GM20431 (cell line): ENCODE data around the gene NXN.
"Not testable (repeated sequence)": the region's sequence is repeated elsewhere in the genome, so short reads cannot be mapped to it uniquely, and the experiment has no call there.

ENCODE experiments used
- in situ Hi-C: fragments of 300-500 bp; cut with MseI, MboI; formaldehyde crosslinking; loops from one replicate; pipeline ENCODE4 v1.15.0; 2020; ENCODE audit warnings: low sequenced_read_pairs; ENCODE audit not compliant: unreplicated experiment

The NXN gene

DNA sequence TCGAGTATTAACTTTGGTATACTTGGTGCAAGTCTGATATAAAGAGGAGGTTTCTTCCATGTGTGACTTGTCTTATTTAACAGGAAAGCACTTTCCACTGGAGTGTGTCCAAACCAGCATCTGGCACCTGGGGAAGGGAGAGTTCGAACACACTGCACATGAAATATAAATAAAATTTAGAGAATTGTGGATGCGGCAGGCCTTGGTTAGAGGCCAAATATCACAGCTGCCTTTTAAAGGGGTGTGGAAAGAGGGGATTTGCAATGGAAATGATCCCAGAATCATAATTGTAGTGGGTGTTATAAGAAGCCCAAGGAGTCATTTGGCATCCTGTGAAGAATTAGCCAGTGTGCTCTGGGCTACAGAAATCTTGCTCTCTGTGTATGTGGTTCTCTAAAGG is 4.3 kb upstream of the NXN start:
- in situ Hi-C loops: loop anchor here (10.0 kb wide), 1 partner anchor 189 kb away; no protein-coding TSS in a partner anchor

DNA sequence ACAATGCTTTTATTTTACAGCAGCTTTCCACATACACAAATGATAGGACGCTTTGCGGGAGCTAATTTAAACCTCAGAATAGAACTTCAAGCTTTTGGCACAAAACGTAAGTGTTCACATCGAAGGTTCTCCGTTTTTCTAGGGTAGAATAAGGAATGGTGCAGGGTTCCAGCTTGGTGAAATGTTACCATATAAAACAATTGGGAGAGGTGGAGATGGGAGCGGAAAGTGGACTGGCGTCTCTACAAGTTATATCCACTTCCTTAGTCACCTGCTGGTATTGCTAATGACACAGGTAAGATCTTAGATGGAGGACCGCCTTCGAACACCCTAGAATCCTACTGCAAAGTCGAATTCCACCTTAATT is 1.7 kb upstream of the NXN start:
- in situ Hi-C loops: loop anchor here (10.0 kb wide), 1 partner anchor 186 kb away; no protein-coding TSS in a partner anchor

DNA sequence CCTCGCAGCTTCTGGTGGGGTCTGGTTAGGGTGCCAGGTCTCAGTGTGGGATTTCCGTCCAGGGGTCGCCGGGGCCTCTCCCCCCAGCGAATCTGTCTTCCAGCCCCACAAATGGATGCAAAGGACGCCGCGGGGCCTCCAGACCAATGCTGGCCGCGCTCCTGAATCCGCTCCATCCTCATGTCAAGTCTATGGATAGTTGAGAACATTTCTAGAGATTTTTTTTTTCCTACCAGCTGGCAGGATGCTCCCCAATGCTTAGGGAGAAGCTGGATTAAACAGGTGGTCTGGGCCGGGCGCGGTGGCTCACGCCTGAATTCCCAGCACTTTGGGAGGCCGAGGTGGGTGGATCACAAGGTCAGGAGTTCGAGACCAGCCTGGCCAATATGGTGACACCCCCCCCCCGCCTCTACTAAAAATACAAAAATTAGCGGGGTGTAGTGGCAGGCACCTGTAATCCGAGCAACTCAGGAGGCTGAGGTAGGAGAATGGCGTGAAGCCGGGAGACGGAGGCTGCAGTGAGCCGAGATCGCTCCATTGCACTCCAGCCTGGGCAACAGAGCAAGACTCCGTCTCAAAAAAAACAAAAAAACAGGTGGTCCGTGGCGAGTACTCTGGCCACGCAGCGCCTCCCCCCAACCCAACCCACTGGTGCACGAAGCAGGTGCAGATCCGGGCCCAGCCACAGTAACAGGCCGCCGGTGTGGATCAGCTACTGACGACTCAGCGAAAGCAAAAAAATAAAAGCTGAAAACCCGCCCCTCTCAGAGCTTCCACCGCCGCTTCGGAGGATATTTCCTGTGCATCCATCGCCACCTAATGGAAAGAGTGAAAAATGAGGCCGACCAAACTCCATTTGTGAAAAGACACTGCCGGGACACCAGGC is 1.1 kb upstream of the NXN start:
- in situ Hi-C loops: loop anchor here (10.0 kb wide), 1 partner anchor 186 kb away; no protein-coding TSS in a partner anchor

DNA sequence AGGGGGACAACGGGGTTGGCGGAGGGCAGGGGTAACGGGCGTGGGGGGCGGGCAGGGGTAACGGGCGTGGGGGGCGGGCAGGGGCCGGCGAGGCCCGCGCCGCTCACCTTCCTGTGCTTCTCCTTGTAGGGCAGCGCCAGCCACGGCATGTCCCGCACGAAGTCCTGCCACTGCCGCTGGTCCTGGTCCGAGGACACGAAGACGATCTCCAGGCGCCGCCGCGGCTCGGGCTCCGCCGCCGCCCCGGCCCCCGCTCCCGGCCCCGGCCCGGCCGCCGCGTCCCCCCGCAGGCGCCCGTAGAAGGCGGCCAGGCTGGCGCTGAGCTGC is 401 bp downstream of the NXN start:
- in situ Hi-C loops: no loop called here

DNA sequence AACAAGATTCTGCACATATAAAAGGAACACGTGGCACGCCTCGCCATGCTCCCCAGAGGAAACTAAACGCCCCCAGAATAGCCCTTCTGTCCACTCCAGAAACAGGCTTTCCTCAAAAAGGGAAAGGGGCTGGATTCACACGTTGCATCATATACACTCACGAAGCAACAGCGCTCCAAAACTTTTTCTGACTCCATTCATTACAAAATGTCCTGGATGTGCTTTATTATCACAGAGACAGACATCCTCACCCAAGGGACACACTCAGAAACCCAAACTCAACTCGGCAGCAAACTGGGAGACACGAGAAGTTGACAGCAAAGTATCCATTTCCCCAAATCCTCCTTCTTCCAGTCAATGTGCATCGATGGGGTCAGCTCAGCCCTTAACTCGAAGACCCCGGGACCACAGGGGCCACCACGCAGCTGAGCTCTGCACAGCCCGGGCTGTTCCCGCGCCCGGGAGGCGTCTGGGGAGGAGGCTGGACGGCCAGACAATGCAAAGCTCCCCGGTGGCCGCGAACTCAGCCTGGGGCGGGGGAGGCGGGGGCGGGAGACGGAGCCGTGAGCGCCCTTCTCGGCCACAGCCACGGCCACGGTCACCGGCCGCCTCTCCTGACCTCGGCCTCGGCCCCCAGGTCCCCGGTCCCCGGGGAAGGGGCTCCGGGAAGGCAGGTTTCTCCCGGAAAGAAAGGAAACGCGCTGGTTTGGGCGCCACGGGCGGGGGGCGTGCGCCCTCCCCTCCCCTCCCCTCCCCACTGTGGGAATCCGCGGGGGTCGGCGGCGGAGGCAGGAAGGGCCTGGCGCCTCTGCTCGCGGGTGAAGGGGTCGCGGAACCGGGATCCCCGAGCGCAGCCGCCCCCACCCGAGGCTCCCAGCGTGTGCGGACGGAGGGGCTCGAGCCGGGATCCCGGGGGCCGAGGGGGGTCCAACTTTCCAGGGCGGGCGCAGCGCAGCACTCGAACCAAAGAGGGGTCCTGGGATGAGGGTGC is 1.2 kb downstream of the NXN start:
- in situ Hi-C loops: no loop called here

DNA sequence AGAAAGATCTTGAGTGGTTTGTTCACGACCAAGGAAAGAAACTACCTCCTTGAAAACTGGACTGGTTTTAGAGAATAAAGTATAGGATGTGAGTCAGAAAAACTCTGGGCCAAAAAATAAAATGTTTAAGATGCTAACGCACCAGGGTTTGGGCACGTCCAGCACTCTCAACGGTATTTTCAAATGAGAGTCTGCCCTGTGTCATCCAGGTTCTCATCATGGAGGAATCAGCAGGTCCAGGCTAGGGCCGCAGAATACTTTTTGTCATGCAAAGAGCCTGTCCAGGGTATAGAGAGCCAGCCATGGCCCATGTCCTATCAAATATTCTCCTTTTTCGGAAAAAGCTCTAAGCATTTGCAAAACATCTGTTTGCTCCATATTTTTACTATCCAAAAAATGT is 2.4 kb downstream of the NXN start:
- in situ Hi-C loops: no loop called here

DNA sequence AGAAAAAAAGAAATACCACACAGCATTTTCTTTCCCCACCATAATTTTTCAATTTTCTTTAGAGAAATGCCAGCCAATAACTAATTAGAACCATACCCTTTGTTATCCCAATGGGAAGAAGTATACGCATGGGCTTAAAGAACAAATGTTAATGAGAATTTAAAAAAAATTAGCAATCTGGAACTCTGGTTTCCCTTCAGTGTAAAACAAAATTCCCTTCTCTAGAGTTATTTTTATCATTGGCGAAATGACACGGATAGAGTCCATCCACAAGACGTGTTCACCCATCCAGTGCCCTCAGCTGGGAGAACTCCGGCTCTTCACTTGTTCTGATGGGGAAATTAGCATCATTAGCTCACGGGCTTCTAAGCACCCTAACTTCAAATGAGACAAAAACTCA is 3.3 kb downstream of the NXN start:
- in situ Hi-C loops: no loop called here

DNA sequence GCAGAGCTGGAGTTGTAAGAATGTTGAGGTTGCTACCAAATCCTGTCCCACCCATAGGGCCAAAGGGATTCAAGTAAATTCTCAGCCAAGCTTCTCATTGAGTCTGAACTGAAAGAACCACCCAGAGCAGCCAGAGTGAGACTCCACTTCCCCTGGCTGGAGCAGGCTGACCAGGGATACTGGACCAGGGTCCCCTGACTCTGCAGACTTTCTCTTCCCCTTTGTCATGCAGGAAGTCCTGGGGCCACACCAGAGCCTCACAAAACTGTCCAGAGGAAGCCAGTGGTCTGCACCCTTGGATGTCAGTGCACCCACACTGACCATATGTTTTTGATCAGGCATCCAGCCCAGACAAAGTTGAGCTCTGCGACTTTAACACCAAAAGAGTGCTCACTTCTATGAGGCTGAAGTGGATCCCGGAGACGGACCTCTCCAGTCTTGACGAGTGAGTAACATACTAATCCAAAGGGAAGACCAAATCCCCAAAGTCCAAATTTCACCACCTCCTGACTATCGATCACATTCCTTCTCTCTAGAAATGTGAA is 4.1 kb downstream of the NXN start:
- in situ Hi-C loops: no loop called here

DNA sequence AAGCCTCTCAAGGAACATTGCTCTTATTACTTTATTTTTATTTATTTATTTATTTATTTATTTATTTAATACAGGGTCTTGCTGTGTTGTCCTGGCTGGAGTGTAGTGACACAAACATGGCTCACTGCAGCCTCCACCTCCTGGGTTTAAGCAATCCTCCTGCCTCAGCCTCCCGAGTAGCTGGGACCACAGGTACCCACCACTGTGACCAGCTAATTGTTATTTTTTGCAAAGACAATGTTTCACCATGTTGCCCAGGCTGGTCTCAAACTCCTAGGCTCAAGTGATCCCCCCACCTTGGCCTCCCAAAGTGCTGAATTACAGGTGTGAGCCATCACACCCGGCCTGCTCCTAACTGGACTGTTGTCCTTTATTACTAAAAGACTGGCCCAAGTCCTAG is 4.8 kb downstream of the NXN start:
- in situ Hi-C loops: not testable (repeated sequence)

DNA sequence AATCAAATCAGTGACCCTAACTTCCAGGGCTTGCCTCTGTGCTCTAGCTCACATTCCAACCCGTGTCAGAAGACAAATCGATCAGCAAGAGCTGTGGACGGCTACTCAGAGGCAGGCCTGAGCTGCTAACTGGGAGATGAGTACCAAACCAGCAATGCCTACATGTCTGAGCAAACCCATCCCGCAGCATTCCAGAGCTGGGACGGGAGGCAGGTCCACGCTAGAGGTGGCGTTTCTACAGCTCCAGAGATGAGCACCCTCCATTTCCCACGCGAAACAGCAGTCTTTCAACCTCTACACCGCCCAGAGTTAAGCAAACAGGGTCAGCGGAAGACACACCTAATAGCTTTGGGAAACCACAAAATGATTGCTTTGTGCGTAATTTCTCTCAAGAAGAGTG is 6.5 kb downstream of the NXN start:
- in situ Hi-C loops: no loop called here

DNA sequence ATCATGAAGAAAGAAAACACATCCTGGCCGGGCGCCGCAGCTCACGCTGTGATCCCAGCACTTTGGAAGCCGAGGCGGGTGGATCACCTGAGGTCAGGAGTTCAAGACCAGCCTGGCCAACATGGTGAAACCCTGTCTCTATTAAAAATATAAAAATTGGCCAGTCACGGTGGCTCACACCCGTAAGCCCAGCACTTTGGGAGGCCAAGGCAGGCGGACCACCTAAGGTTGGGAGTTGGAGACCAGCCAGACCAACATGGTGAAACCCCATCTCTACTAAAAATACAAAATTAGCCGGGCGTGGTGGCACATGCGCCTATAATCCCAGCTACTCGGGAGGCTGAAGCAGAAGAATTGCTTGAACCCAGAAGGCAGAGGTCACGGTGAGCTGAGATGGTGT is 7.7 kb downstream of the NXN start:
- in situ Hi-C loops: not testable (repeated sequence)

DNA sequence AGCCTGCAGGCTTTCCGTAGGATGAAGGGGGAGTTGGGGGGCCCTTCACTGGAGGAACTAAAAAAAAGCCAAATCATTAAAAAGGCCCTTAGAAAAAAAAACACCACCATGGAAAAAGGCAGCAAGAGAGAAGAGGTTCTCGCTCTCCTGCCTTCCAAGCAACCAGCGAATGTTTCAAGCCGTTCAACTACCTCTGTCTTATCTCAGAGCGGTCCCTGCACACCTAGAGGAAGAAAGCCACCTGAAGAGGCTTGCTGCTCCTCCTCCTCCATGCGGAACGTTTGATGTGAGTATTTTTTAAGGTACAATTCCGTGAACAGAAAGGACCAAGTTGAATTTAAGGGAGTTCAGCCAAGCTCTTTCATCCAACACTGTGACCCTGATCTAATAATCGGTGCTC is 9.2 kb downstream of the NXN start:
- in situ Hi-C loops: no loop called here

DNA sequence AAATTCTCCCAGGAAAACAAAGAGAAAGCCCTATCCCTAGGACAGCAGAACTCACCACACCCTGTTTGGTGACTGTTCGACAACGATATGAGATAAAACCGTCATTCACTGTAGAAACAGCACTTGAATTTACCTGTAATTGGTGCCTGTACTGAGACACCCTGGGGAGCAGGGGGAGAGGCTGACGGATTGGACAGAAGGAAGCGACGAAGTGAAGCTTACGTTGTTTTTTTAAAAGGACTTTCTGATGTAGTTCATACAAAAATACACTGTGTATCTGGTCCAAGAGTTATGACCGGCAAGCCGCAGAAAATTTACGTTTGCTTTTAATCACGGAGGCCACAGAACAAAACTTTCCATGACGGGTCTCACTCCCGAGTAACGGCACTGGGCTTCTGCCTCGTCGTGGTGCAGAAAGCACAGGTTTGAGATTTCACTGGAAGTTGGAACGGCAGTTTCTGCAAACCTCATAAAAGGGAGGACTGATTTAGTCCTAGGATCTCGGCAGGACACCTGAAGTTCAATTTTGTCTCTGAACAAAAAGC is 9.7 kb downstream of the NXN start:
- in situ Hi-C loops: no loop called here

DNA sequence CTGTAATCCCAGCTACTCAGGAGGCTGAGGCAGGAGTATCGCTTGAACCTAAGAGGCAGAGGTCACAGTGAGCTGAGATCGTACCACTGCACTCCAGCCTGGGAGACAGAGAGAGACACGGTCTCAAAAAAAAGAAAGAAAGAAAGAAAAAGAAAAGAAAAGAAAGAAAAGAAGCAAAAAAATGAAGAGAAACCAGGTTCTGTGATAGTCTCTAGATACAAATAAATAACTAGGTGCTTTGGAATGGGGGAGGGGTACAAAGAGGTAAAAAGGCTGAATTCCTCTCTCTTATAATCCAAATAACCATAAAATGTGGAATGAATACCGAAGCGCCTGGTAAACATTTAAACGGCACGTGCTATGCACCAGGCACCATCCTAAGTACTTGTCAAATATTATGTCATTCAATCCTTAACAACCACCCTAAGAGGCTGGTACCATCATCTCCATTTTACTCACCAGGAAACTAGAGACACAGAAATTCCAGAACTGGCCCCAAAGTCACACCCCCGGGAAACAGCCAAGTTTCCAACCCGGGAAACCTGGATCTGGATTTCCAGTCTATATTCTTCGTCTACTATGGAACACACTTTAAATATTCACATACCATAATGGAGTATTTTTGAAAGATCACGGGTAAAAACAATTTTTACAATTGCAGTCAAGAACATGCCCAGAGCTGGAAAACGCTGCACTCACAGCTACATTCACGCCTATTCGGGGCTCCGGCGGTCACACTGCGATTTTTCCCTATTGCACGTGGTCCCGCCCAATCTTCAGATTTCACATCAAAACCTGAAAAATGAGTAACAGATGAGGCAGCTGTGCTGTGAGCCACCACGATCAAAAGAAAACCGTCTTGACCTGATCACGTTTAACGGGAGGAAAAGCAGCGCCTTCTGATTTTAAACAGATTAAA is 10.5 kb downstream of the NXN start:
- in situ Hi-C loops: no loop called here

DNA sequence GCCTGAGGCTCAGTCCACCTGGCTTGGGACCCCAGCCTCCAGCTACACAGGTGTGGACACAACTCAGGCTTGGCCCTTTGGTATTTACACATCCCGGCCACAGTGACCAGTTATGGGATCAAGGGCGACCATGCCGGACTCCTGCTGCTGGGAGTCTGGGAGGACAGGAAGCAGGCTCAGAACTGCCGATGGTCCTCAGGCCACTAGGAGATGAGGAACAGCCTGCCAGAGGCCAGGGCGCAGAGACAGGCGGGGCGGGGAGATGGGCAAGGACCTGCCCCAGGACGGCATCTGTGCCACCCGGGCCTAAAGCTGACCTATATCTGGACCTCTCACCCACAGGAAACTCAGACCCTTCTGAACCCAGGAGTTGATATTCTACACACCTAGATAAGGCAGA is 12.5 kb downstream of the NXN start:
- in situ Hi-C loops: no loop called here

DNA sequence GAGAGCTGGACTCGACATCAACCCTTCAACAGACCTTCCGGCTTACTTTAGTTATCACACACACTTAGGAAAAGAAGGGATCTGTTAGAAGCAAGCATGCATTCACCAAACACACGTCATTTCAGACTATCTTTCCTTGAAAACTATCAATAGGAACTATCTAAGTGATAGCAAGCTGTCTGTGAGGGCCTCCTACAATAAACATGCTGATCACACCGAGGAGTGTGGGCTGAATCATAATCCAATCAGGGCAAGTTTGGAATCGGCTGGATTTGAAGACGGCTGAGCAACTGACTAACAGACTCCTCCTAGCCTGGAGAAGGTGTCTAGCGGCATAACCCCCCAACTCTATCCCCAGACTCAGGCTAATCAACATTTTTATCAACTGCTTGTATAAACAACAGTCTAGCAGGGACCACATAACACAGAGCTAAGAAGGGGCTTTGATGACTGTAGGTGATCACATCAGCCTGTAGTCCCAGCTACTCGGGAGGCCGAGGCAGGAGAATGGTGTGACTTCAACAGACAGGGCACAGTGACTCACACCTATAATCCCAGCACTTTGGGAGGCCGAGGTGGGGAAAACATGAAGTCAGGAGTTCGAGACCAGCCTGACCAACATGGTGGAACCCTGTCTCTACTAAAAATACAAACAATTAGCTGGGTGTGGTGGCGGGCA is 14.1 kb downstream of the NXN start:
- in situ Hi-C loops: no loop called here

DNA sequence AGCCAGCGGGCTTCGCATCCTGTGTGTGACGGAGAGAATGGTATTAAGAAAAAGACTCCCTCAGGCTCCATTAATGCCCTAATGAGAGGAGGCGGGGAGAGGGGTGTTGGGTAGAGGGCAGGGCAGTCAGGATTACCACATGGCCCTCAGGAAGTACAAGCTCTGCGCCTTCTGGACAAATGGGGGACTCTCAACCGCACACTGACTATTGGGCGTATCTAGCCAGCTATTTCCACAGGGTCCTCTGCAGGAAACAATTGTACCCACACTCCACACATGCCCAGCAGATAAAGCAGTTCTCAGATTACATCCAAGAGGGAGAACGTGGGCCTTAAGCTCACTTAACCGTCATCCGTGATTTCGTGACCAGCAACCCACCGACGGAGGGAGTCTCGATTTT is 14.7 kb downstream of the NXN start:
- in situ Hi-C loops: no loop called here

DNA sequence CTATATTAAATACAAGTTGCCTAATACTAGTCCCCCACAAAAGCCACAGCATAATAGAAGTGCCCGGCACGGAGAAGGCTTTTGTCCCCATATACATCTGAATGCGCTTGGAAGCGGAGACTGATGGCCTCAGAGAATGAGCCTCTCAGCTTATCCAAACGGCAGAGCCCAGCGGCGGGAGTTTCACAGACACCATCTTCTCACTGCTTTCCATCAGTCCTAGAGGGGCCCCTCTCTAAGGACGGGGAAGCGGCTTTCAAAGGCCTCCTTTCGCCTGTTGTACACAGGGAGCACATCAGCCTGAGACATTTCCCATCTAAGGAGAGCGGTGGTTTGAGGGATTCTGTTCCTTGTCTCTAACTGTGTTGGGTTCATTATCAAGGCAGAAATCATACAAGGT is 16.9 kb downstream of the NXN start:
- in situ Hi-C loops: no loop called here

DNA sequence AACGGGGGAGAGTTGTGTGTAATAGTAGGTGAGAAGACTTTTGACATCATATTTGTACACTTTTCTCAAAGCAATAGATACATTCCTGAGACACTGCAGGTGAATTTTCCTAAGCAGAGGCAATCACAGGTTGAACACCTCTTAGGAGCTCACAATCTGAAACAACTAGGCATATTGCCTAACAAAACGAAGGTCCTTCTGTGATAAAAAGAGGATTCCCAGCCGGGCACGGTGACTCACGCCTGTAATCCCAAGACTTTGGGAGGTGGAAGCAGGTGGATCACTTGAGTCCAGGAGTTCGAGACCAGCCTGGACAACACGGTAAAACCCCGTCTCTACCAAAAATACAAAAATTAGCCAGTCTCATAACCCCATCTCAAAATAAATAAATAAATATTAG is 17.4 kb downstream of the NXN start:
- in situ Hi-C loops: no loop called here
